Stimulated activated CD8-positive, alpha-beta memory T cell treated with anti-CD3 and anti-CD28 coated beads, Interleukin-2, amount 100 ng/mL, for 48 hours (primary cell): ENCODE measurements around the gene PRSS8.
"Not testable (repeated sequence)": the region's sequence is repeated elsewhere in the genome, so short reads cannot be mapped to it uniquely, and the experiment has no call there.

Experiments
- DNase-seq, 2 donors: peaks; one replicate each; pipeline ENCODE4 v3.0.0-alpha.2; 2020; ENCODE audit warnings: low read depth in 2 of 2

The PRSS8 gene

DNA sequence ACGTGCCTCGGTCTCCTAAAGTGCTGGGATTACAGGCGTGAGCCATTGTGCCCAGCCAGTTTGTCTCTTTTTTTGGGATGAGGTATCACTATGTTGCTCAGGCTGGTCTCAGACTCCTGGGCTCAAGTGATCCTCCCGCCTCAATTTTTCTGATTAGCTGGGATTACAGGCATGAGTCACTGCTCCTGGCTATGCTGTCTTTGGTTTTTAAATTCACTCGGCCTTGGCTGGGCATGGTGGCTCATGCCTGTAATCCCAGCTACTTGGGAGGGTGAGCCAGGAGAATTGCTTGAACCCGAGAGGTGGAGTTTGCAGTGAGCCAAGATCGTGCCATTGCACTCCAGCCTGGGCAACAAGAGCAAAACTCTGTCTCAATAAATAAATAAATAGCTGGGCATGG lies 8.9 kb upstream of the PRSS8 start:
- not testable (repeated sequence) for DNase-seq

DNA sequence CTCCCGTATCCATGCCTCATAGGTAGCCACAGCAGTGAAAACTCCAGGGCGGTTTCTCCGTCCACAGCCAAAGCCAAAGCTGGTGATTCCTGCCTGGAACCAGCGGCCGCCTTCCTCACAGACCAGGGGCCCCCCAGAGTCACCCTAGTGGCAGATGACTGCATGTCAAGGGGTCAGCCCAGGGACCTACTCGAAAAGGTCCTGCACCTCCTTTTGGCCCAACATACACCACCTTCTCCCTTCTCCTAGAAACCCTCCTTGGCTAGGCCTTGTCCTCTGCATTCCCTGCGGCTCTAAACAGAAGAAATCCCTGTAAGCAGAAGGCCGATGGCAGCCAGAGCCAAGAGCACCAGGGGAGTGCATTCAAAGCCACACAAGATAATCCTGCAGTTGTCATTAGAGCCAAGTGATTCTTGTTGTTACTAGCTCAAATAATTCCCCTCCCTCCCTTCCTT lies 8.2 kb upstream of the PRSS8 start:
- no peak for DNase-seq

DNA sequence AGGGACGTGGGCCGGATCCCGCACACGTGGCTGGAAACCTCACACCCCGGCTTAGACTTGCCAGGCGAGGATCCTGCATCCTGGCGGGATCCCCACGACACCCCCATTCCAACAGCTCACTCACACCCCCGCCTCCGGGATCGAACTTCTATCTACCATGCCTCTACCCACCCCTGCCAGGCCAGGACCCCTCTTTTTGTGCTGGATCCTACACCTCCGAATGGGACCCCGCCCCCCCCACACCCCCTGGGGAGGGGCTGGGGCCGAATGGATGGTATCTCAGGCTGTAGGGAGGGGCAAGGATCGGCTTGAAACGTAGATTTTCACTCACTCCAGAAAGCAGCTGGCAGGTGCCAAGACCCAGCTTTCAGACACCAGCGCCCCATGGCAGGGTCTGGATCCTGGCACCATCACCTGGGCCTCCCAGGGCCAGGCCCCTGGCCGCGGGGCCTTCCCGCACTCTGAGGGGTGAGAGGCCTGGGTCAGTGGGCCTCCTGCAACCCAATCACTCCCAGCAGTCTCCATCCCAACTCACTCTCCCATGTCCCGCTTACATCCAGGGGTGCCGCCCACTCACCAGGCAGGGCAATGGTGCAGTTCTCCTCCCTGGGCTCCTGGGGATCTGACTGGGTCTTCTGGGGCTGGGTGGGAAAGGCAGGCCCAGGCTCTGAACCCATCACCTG lies 7.6 kb upstream of the PRSS8 start:
- no peak for DNase-seq

DNA sequence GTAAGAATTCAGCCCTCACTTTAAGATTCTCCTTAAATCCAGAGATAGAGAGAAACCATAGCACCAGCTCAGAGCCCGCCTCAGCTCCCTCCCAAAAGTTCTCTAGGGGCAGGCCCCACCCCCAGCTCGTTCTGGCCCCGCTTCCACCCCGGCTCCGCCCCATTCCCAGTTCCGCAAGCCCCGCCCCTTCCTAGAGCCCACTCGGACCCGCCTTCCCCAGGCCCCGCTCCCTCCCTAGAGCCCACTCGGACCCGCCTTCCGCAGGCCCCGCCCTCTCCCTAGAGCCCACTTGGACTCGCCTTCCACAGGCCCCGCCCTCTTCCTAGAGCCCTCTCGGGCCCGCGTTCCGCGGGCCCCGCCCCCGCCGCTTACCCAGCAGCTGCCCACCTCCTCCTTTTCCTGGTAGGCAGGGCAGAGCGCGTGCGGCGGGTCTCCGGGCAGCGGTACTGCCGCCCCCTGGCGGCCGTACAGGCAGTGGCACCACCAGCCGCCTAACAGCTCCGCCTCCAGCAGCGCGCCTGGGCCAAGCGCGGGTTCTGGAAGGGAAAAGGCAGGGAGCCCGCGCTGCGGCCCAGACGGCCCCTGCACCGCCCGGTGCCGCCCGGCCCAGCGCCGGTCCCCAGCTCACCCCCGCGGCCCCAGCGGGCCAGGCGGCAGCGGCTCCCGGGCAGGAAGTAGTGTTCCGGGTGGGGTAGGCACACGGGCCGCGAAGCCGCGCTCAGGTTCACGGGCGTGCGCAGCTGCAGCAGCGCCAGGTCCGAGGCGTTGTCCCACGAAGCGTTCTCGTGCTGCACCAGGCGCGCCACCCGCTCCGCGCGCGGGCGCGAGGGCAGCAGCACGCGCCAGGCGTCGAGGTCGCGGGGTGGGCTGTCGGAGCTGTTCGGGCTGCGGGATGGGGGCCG lies 6.8 kb upstream of the PRSS8 start:
- DNase-seq, result peak; percentile 98 to 99

DNA sequence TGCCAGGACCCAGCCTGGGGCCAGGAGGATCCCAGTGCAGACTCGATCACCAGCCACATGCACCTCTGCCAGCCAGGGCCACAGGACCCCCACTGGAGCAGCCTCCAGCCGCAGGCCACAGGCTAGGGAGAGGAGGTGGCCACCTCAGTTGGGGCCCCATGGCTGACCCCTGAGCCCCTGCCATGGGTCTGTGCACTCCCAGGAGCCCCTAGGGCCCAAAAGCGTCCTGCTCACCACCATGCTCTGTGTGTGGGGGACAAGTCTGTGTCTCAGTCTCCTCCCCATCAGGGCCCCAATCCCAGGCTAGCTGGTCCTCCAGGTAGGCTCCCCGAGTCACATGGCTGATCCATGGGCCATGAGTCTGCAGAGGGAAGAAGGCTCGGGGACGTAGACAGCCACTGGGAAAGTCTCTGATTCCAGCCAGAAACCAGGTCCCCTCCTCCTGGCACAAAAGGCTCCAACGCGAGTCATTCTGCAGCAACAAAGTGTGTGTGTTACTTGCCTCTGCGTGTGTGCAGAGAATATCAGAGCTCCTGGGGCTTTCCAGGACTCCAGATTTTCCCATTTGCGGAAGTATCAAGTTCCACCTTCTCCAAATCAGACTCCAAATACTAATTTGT lies 6.1 kb upstream of the PRSS8 start:
- no peak for DNase-seq

DNA sequence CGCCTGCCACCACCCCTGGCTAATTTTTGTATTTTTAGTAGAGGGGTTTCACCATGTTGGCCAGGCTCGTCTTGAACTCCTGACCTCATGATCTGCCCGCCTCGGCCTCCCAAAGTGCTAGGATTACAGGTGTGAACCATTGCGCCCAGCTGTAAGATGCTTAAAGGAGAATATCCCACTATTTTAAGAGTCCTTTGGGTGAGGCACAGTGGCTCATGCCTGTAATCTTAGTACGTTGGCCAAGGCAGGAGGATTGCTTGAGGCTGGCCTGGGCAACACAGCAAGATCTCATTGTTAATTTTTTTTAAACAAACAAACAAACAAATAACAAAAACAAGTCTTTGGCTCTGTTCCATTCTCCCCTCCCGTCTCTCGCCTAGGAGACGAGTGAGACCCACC lies 5.5 kb upstream of the PRSS8 start:
- DNase-seq, result not testable (repeated sequence)

DNA sequence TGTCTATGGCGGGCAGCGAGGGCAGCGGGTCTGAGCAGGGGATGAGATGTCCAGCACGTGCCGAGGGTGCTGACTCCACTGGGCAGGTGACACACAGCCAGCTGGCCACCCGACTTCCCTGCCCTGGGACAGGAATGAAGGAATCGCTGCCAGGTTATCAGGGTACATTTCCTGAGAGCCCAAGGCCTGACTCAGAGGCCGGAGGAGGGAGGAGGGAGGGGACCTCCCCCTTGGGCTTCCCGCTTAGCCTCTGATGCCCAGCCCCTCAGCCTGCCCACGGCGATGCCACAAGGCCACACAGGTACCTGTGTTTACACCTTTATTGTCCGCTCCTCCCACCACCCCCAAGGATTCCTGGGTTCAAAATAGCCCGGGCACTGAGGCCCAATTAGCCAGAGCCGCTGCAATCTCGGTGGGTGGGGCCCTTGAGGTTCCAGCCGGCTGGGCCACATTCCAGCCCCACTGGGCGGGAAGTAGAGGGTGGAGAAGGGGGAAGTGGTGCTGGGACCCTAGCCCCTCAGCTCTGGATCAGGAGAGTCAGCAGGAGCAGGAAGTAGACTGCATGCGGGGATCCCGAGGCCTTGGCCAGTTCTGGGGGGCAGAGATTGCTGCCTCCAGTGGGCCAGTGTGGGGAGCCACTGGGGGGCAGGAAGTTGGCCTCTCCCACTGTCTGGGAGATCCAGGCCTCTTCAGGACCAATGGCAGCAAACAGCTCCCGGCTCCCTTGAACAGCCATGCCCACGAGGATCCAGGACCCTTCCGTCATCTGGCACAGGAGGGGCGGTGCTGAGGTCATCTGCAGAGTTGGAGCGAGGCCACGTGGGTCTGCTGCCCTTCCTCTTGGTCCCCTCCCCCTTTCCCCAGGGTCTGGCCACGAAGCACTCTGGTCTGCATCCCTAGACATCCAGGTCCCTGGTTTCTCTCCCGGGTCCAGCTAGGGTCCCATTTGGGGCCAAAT lies 3.4 kb upstream of the PRSS8 start:
- DNase-seq, result no peak

DNA sequence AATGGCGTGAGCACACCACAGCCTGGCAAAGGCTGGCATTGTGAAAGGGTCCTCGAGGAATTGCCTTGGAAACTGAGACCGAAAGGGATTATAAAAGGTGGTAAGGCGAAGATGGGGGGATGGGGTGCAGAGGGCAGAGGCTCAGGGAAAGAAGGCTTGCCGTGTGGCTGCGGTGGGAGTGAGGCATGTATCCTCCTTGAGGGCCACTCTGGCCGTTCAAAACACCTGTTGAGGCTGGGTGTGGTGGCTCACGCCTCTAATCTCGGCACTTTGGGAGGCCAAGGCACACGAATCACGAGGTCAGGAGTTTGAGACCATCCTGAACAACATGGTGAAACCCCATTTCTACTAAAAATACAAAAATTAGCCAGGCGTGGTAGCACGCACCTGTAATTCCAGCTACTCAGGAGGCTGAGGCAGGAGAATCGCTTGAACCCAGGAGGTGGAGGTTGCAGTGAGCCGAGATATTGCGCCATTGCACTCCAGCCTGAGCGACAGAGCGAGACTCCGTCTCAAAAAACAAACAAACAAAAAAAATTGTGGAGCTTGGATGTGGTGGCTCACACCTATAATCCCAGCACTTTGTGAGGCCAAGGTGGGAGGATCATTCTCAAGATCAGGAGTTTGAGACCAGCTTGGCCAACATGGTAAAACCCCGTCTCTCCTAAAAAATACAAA lies 1.4 kb upstream of the PRSS8 start:
- not testable (repeated sequence) for DNase-seq

DNA sequence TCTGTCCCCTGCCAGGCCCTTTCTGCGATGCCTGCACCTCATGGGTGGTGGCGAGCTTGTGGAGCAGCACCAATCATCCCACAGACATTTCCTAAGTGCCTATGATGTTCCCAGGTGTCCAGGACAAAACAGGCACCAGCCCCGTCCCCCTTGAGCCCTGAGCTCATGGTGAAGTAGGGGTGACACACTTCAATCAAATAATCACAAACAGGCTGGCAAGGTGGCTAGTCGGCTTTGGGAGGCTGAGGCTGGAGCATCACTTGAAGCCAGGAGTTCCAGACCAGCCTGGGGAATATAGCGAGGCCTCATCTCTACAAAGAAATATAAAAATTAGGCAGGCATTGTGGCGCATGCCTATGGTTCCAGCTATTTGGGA lies 748 bp upstream of the PRSS8 start:
- no peak for DNase-seq

DNA sequence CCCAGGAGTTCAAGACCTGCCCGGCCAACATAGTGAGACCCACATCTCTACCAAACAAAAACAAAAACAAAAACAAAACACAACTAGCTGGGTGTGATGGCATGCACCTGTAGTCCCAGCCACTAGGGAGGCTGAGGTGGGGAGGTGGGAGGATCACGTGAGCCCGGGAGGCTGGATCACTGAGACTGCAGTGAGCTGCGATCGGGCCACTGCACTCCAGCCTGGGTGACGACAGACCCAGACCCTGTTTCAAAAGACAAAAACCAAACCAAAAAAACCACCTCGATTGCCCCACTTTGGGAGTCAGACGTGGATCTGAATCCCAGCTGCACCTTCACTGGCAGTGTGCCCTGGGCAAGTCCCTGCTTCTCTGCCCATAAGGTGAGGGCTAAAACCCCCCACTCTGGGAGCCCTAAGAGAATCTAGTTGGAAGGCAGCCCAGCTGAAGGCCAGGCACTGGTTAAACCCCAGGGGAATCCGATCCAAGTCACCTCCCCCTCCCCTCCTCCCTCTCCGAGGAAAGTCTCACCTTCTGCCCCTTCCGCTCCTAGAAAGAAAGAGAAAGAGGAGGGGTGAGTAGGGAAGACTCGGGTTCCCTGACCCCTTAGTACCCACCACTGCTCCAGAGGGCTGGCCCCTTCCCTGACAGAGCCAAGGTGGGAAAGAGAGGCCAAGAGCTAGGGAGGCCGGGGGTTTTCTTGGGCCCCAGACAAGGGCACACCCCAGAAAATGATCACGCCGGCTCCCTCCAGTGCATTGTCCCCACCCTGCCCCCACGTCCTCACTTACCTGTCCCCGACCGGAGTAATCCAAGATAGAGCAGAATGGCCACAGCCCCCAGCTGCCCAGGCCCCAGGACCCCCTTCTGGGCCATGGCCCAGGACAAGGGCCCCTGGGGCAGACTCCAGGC lies 647 bp downstream of the PRSS8 start:
- no peak for DNase-seq

DNA sequence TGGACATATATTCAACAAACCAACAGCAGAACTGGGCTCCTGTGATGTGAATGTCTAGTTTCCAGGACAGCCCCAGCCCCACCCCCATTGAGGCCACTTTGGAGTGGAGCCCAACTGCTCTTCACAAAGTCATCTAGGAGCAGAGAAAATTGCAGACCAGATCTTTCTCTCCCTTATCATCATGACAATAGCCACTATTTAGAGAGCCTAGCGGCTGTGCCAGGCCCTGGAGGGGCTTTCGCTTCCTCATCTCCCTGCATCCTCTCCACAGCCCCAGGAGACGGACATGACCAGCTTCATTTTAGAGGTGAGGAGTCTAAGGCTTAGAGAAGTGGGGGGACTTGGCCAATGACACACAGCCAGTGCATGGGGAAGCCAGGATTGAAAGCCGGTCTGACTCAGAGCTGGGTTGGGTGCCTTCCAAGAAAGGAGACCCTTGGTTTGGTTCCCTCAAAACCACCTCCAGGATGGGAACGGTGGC lies 1.4 kb downstream of the PRSS8 start:
- no peak for DNase-seq

DNA sequence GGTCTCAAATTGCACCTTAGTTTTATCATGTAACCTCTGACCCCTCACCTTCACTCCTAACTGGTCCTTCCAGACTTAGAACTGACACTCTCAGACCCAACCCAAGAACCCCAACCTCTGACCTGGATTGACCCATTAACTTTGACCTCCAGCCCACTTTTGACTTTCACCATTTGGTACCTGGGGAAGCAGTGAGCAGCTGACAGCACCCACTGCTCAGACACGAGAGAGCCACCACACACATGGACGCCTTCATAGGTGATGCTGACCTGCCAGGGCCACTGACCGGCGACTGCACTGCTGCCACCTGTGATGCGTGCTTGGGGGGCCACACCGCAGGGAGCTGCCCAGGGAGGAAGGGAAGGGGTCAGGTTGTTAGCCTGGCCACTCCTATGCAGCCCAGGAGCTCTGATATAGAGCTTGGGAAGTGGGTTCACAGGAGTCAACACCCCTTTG lies 2.5 kb downstream of the PRSS8 start:
- no peak for DNase-seq

DNA sequence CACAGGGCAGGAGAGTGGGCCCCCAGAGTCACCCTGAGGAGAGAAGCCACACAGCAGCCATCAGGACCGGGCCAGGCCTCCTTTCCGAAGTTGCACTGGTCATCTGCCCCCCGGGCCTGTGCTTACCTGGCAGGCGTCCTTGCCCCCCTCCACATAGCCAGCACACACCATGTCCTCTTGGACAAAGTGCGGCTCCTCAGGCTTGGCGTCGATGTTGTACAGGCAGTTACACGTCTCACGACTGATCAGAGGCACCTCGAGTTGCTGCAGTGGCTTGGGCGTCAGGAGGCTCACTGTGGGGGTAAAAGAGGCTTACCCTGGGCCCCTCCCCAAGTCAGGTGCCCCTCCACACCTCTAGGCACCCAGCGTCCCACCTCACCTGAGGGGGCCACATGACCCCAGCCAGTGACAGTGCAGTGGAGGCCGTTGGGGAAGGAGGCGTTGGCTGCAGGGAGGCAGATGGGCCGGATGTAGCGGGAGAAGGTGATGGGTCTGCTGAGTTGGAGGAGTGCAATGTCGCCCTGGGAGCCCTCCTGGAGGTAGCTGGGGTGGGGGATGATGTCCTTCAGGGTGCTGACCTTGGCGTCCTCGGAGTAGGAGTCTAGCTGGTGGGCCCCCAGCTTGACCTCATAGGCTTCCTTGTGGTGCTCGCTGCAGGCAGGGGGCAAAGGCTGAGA lies 3.1 kb downstream of the PRSS8 start:
- no peak for DNase-seq

DNA sequence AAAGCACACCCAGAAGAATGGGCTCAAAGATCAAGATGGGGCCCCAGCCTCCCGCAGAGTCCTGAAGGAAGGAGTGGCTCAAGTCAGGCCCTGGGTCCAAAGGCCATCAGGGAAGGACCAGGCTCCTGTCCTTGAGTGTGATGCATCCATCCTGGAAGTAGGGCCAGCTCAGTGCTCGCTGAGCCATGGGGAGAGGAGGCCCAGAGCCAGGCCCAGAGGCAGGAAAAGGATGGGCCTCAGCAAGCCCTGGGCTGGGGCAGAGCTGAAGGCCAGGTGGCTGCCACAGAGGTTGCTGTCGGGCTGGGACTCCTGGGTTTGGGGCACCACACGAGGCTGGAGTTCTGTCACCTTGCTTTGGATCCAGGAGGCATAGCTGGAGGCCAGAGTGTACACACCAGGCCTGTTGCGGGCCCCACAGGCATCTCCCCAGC lies 3.7 kb downstream of the PRSS8 start:
- DNase-seq, result no peak

DNA sequence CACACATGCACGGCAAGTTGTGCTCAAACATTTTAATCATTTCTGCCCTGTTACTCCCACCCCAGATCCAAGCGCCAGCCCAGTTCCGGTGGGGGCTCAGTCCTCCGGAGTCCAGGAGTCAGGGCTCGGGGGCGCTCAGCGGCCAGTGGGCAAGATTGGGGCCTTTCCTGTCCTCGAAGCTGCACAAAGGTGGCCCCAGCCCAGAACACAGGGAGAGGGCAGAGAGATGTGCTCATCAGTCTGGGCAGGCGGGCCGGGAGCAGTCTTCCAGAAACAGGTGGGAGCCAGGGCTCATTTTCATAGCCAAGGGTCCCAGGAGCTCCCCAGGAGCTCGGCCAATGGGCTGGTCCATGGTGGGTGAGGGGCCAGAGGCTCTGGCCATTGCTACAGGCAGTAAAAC lies 4.1 kb downstream of the PRSS8 start:
- no peak for DNase-seq

DNA sequence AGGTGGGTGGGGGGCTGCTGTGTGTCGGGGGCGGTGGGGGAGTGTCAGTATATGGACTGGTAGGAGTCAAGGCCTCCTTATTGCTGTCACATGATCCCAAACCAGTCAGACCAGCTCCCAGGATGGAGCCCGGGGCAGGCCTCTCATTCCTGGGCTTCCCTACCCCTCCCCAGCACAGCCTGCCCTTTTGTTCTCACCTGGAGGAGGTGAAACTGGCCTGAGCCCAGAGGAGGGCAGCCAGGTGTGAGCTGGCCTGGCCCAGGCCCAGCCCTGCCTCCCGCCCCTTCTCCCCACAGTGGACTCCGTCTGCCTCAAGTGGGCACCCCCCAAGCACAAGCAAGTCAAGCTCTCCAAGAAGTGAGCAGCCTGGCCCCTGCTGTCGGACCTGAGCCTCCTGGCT lies 4.6 kb downstream of the PRSS8 start:
- DNase-seq, result no peak

DNA sequence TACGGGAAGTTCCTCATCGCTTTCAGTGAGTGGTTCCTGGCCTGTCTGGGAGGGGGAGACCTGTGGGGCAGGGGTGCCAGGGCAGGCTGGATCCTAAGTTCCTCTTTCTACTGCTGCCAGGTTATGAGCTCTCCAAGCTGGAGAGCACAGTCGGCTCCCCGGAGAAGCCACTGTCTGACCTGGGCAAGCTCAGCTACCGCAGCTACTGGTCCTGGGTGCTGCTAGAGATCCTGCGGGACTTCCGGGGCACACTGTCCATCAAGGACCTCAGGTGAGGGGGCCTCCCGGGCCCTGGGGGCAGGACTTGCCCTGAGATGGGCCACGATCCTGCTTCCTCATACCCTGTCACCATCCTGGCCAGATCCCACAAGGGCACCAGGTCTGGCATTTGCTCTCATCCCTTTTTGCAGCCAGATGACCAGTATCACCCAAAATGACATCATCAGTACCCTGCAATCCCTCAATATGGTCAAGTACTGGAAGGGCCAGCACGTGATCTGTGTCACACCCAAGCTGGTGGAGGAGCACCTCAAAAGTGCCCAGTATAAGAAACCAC lies 5.1 kb downstream of the PRSS8 start:
- no peak for DNase-seq

DNA sequence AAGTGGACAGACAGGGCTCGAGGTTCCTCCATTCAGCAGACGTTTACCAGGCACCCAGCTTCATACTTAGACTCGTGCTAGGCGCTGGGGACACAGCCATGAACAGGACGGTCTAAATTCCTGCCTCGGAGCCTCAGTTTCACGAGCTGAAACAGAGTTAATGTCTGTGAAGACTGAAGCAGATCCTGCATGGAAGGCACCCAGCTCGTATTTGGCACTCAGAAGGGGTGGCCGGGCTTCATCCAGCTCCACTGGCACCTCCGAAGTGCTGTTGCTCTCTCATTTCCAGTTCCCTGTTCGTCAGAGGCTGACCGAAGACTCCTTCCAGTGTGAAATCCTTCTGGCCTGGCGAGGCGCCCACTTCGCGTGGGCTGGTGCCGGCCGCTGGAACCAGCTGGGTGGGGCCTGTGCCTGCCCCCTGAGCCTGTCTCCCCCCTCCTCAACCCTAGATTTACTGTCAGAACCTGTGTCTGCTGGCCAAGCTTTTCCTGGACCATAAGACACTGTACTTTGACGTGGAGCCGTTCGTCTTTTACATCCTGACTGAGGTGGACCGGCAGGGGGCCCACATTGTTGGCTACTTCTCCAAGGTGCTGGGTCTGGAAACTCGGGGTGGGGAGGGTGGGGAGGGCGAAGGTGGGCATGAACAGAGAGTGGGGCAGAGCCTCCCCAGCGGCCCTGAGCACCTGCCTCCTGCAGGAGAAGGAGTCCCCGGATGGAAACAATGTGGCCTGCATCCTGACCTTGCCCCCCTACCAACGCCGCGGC lies 5.8 kb downstream of the PRSS8 start:
- DNase-seq, result no peak
